ENCODE data around the gene ADD3.

Gene ADD3

DNA sequence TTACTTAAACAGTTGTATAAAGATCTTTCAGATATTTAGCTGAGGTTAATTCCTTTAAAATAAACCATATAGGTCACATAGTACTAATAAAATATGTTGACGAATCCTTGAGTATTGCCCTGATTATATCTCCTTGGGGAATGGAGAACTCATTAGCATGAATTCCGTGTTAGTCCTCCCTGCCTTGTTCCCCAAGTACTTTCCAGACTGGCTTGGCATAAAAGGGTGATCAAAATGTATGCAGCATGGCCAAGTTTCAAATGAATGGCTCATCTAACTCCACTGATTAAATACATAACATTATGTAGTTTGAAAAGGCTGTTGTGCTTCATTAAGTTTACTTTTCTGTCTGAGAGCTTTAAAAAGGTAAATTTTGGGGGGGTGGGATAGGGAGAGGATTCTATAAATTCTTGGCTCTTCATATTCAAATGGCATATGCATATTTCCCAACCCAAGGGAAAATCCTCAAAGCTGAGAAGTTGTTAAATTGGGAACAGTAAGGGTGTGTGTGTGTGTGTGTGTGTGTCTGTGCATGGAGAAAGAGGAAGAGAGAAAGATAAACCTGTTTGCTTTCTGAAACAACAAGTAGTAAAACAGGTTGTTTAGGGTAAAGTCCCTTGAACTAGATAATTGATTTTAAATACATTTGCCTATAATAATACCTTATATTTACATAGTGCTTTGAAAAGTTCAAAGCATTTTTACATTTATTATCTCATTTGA lies 4.8 kb upstream of the ADD3 start:
- no peak overlapping the region for H3K4me3 ChIP-seq (ENCODE audit: low read depth, low read length)
- no peak for DNase-seq (ENCODE audit: low read depth, low spot score)
- TF ChIP-seq, protein P1, sequence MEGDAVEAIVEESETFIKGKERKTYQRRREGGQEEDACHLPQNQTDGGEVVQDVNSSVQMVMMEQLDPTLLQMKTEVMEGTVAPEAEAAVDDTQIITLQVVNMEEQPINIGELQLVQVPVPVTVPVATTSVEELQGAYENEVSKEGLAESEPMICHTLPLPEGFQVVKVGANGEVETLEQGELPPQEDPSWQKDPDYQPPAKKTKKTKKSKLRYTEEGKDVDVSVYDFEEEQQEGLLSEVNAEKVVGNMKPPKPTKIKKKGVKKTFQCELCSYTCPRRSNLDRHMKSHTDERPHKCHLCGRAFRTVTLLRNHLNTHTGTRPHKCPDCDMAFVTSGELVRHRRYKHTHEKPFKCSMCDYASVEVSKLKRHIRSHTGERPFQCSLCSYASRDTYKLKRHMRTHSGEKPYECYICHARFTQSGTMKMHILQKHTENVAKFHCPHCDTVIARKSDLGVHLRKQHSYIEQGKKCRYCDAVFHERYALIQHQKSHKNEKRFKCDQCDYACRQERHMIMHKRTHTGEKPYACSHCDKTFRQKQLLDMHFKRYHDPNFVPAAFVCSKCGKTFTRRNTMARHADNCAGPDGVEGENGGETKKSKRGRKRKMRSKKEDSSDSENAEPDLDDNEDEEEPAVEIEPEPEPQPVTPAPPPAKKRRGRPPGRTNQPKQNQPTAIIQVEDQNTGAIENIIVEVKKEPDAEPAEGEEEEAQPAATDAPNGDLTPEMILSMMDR (IDR thresholded peaks at IDR 0.05; ENCODE audit: low read depth, low read length) = no peak
- in situ Hi-C loops (cut with HindIII; ENCODE audit: low sequenced_read_pairs) = no loop called here

DNA sequence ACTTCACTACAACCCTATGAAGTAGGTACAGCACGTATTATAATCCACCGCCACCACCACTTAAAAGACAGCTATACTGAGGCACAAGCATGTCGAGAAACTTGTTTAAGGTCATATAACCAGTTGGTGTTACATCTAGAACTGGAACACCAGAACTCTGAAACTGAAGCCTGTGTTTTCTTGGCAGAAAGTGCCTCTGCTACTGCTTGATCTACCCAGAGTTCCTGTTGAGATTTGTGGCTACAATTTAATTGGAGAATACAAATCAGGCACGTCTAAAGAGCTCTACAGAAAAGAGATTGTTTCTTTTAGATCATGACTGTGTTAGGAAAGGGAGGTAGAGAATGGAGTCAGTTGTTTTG lies 4.3 kb upstream of the ADD3 start:
- TF ChIP-seq, protein P1 (IDR thresholded peaks at IDR 0.05; ENCODE audit: low read depth, low read length) = no peak
- in situ Hi-C loops (cut with HindIII; ENCODE audit: low sequenced_read_pairs) = no loop called here
- no peak overlapping the region for H3K4me3 ChIP-seq (ENCODE audit: low read depth, low read length)
- DNase-seq (ENCODE audit: low read depth, low spot score) = no peak

DNA sequence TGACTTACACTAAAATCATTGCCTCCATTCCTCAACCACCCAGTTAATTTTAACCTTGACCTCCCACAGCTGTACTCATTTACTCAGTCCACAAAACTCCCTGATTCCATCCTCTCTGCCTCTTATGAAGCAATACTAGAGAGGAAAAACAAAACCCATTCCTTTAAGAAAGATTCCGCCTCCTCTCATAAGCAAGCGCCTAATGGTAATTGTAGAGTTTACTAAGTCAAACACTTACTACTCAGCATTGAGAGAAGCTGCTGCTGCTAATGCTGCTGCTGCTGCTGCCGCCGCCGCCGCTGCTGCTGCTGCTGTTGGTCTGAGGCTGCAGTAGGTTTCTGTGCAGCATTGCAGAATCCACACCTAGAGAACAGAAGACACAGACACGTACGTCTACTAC lies 2.1 kb upstream of the ADD3 start:
- in situ Hi-C loops (cut with HindIII; ENCODE audit: low sequenced_read_pairs) = loop anchor here (5.0 kb wide), 1 partner anchor 77 kb away; no protein-coding TSS in a partner anchor
- peak overlapping the region; percentile 77 for H3K4me3 ChIP-seq (ENCODE audit: low read depth, low read length)
- peak; percentile 67 for DNase-seq (ENCODE audit: low read depth, low spot score)
- TF ChIP-seq, protein P1 (IDR thresholded peaks at IDR 0.05; ENCODE audit: low read depth, low read length) = no peak

DNA sequence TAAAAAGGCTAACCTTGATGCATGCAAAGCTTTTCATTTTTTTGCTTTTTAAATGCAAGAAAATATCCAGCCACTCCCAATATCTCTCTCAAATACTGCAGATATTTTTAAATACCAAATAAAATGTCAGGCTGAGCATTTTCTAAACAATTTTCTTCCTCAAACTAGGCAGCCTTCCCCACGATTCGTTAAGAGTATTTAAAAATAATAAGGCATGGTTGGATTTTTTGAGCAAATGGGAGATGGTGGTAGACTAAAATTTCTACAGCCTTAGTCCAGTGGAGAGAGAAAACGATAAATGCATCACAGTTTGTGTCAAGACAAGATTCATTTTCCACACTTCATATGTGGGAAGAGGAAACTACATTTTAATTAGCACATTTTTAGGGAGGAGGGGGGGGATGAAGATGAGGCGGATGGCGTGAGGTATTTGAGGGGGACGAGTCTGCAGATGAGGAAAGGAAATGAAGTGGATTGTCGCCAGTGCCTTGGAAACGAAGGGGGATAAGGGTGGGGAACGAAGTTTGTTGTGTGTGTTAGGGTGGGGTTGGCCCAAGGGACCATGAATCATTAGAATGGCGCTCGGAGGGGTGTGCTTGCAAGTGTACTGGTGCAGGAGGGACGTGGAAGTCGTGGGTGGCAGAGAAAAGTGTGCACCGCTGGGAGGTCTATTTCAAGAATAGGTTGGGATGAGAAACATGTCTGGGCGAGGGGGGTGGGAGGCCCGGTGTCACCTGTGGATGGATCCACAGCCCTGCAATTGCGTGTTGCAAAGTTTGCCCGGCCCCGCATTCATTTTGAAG lies 1.2 kb upstream of the ADD3 start:
- TF ChIP-seq, protein P1 (IDR thresholded peaks at IDR 0.05; ENCODE audit: low read depth, low read length) = no peak
- in situ Hi-C loops (cut with HindIII; ENCODE audit: low sequenced_read_pairs) = loop anchor here (5.0 kb wide), 1 partner anchor 76 kb away; no protein-coding TSS in a partner anchor
- DNase-seq (ENCODE audit: low read depth, low spot score) = peak; percentile 73
- peak overlapping the region; percentile 77 for H3K4me3 ChIP-seq (ENCODE audit: low read depth, low read length)

DNA sequence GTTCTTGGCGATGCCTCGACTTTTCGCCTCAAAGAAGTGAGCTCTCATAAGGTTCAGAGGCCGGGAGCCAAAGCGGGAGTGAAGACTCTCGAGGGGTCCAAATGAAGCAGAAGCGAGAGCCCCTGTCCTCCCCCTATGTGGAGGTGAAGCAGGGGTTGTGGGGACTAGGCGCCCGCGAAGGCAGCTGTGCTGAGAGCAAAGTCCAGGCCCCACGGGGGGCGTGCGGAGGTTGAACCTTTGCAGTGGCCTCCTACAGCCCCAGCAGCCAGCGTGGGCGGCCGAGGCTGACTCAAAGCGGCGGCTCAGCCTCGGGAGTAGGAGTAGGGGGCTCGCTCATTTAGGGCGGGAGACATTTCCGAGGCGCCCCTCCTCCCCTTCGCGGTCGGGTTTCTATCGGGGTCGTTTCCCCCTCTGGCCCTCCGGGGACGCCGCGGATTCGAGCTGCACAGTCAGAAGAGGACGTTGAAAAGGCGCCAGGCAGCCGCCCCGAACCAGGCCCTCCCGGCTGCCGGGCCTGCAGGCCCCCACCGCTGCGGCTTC lies 553 bp upstream of the ADD3 start:
- peak overlapping the region; percentile 77 for H3K4me3 ChIP-seq (ENCODE audit: low read depth, low read length)
- no peak for DNase-seq (ENCODE audit: low read depth, low spot score)
- TF ChIP-seq, protein P1 (IDR thresholded peaks at IDR 0.05; ENCODE audit: low read depth, low read length) = no peak
- in situ Hi-C loops (cut with HindIII; ENCODE audit: low sequenced_read_pairs) = loop anchor here (5.0 kb wide), 1 partner anchor 75 kb away; no protein-coding TSS in a partner anchor

DNA sequence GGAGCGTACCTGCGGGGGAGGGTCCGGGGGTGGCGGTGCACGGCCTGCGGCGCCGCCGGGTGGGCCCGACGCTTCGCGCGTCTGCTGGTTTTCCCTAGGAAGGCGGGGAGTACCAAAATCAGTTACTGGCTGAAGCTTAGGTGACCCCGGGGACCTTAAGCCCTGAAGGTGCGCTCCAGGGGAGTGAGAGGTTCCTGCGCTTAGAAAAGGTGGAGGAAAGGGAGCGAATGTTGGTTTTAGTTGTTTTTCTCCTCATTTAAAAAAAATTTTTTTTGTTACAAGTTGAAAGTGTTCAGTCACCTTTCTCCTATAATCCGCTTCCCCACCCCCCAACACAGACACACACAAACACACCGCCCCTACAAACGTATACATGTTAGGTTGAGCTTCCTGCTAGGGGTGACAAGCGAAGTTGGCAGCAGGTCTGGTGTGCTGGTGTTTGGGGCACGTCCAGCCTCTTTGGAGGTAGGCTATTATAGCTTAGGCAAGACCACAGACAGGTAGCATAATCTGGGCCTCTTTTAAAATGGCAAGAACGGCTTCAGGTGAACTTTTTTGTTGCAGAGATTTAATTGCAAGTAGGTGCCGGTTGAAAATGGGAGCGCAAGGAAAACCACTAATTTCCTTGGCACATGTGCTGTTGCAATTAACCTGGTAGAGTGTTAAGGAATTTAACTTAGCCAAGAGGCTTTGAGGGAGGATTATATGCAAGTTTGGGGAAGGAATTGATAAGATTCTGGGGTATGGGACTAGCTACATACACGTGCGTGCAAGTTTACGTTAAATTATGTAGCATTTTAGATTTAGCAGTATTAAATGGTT lies 945 bp downstream of the ADD3 start:
- TF ChIP-seq, protein P1 (IDR thresholded peaks at IDR 0.05; ENCODE audit: low read depth, low read length) = no peak
- no peak for DNase-seq (ENCODE audit: low read depth, low spot score)
- in situ Hi-C loops (cut with HindIII; ENCODE audit: low sequenced_read_pairs) = loop anchor here (5.0 kb wide), 1 partner anchor 74 kb away; no protein-coding TSS in a partner anchor
- peak overlapping the region; percentile 77 for H3K4me3 ChIP-seq (ENCODE audit: low read depth, low read length)

Measured in astrocyte of the spinal cord (primary cell).